HCT116 (cell line): Measurements from ENCODE around the gene ADGRV1. TPM values are rescaled to one million over a fixed set of nuclear protein-coding genes. Genes with fewer than 3 reads are reported as not detected.

Source experiments
- ATAC-seq: fragments of 200-7000 bp; cut with Tn5 transposase; 2 replicates; pipeline ENCODE4 v1.9.1; 2020; ENCODE audit warnings: mild to moderate bottlenecking, moderate library complexity
- BruUV-seq: library from RNA; stranded (reverse); fragments of 400-500 nt; replicated peaks from 2 replicates; lab custom pipeline; 2021; lab: Mats Ljungman, UMichigan
- CTCF ChIA-PET: fragments of 300-600 bp; sonication (Branson Sonifier 250); formaldehyde crosslinking; loops from one replicate; lab custom pipeline; 2021; ENCODE audit warnings: antibody characterized with exemption; lab: Charles Lee
- POLR2A ChIA-PET: fragments of 300-600, 350-600 bp; sonication (Branson Sonifier 250); formaldehyde crosslinking; loops from one replicate; lab custom pipeline; 2021; ENCODE audit warnings: antibody characterized with exemption; lab: Charles Lee
- RAD21 ChIA-PET, 2 experiments: fragments of 300-600 bp; sonication (Branson Sonifier 250); formaldehyde crosslinking; loops; one replicate each; lab custom pipeline; 2023; ENCODE audit warnings: low total read pairs in 2 of 2; ENCODE audit not compliant: uncharacterized antibody in 2 of 2, unreplicated experiment in 2 of 2, low non-redundant PET in 1 of 2; lab: Charles Lee
- DNase-seq: peaks from one replicate; pipeline ENCODE4 v3.0.0-alpha.2; 2010; ENCODE audit warnings: low read depth, low spot score
- H2AFZ ChIP-seq: fragments of 200-600 bp; shearing (Covaris generic), sonication (generic); 2 replicates; pipeline ENCODE4 v1.6.1; 2017; ENCODE audit warnings: low read depth, mixed run types, mixed read lengths, antibody characterized with exemption, low read length; ENCODE audit not compliant: poor library complexity, severe bottlenecking
- H3K27ac ChIP-seq: 2 replicates; pipeline ENCODE4 v1.5.1; 2012; ENCODE audit warnings: low read depth, low read length
- H3K27me3 ChIP-seq: fragments of 200-600 bp; sonication (generic); 2 replicates; pipeline ENCODE4 v1.6.1; 2016; ENCODE audit warnings: mixed run types, low read length, mixed read lengths; ENCODE audit not compliant: insufficient read depth
- H3K36me3 ChIP-seq, 2 experiments: fragments of 200-500 bp in 1 of 2; fragments of 200-600 bp in 1 of 2; sonication (Bioruptor generic) in 1 of 2; sonication (generic) in 1 of 2; 2 replicates each; pipeline versions ENCODE4 v1.5.1 to v1.6.1; 2014 to 2016; ENCODE audit warnings: low read length in 2 of 2, inconsistent platforms in 1 of 2, mixed read lengths in 1 of 2, mixed run types in 1 of 2; ENCODE audit not compliant: insufficient read depth in 2 of 2, control insufficient read depth in 1 of 2
- H3K4me1 ChIP-seq, 2 experiments: fragments of 200-600 bp in 1 of 2; sonication (generic) in 1 of 2; 2 replicates each; pipeline versions ENCODE4 v1.5.1 to v1.6.1; 2012 to 2017; ENCODE audit warnings: low read length in 2 of 2, inconsistent platforms in 1 of 2, mild to moderate bottlenecking in 1 of 2, mixed read lengths in 1 of 2, mixed run types in 1 of 2, moderate library complexity in 1 of 2; ENCODE audit not compliant: insufficient read depth in 2 of 2, control insufficient read depth in 1 of 2
- H3K4me2 ChIP-seq: fragments of 200-600 bp; sonication (generic); 2 replicates; pipeline ENCODE4 v1.6.1; 2017; ENCODE audit warnings: mixed run types, low read length, mixed read lengths
- H3K4me3 ChIP-seq, 2 experiments: fragments of 200-600 bp in 1 of 2; sonication (generic) in 1 of 2; replicated peaks in 1 of 2; 2 replicates each; pipeline ENCODE4 v1.5.1; 2011 to 2016; ENCODE audit warnings: low read length in 2 of 2, control low read depth in 1 of 2, low read depth in 1 of 2, mild to moderate bottlenecking in 1 of 2, mixed read lengths in 1 of 2, mixed run types in 1 of 2
- H3K79me2 ChIP-seq: fragments of 200-600 bp; sonication (generic); 2 replicates; pipeline ENCODE4 v1.6.1; 2017; ENCODE audit warnings: mild to moderate bottlenecking, mixed run types, low read length, moderate library complexity, mixed read lengths; ENCODE audit not compliant: insufficient read depth
- H3K9ac ChIP-seq: fragments of 200-600 bp; sonication (generic); 2 replicates; pipeline ENCODE4 v1.6.1; 2016; ENCODE audit warnings: low read length, mixed read lengths
- H3K9me2 ChIP-seq: fragments of 200-600 bp; sonication (generic), shearing (Covaris generic); 2 replicates; pipeline ENCODE4 v1.6.1; 2017; ENCODE audit warnings: mixed run types, mild to moderate bottlenecking, moderate library complexity; ENCODE audit not compliant: insufficient read depth
- H3K9me3 ChIP-seq, 2 experiments: fragments of 200-500 bp in 1 of 2; fragments of 200-600 bp in 1 of 2; sonication (Bioruptor generic) in 1 of 2; sonication (generic) in 1 of 2; 2 replicates each; pipeline ENCODE4 v1.6.1; 2014 to 2017; ENCODE audit warnings: low read length in 2 of 2, mixed read lengths in 2 of 2, inconsistent platforms in 1 of 2, low read depth in 1 of 2, mild to moderate bottlenecking in 1 of 2, mixed run types in 1 of 2, moderate library complexity in 1 of 2; ENCODE audit not compliant: control insufficient read depth in 1 of 2, insufficient read depth in 1 of 2
- H4K20me1 ChIP-seq: fragments of 200-600 bp; sonication (generic), shearing (Covaris generic); 2 replicates; pipeline ENCODE4 v1.6.1; 2017; ENCODE audit warnings: mixed run types, mild to moderate bottlenecking, moderate library complexity; ENCODE audit not compliant: insufficient read depth
- CEBPB ChIP-seq: IDR thresholded peaks from 2 replicates; pipeline ENCODE4 v1.6.1; 2012; ENCODE audit warnings: low read depth
- CTCF ChIP-seq, 3 experiments: fragments of 200-600 bp in 1 of 3; sonication (generic) in 1 of 3; IDR thresholded peaks in 2 of 3; conservative IDR thresholded peaks in 1 of 3; 2 replicates each; pipeline ENCODE4 v1.5.1; 2012 to 2017; ENCODE audit warnings: low read depth in 2 of 3, low read length in 2 of 3, antibody characterized with exemption in 1 of 3, borderline replicate concordance in 1 of 3, control low read depth in 1 of 3, mild to moderate bottlenecking in 1 of 3, mixed read lengths in 1 of 3, mixed run types in 1 of 3, moderate library complexity in 1 of 3; ENCODE audit not compliant: insufficient read depth in 1 of 3
- EGR1 ChIP-seq: IDR thresholded peaks from 2 replicates; pipeline ENCODE4 v1.6.1; 2012; ENCODE audit warnings: low read depth
- ELF1 ChIP-seq: IDR thresholded peaks from 2 replicates; pipeline ENCODE4 v1.6.1; 2012; ENCODE audit warnings: low read depth, borderline replicate concordance
- EZH2 ChIP-seq: fragments of 200-600 bp; sonication (generic); IDR thresholded peaks from 2 replicates; pipeline ENCODE4 v1.6.1; 2017; ENCODE audit warnings: antibody characterized with exemption, mixed run types
- EZH2phosphoT487 ChIP-seq: fragments of 200-600 bp; IDR thresholded peaks from 2 replicates; pipeline ENCODE4 v1.6.1; 2018; ENCODE audit warnings: antibody characterized with exemption, borderline replicate concordance
- FOSL1 ChIP-seq: IDR thresholded peaks from 2 replicates; pipeline ENCODE4 v1.6.1; 2012; ENCODE audit warnings: low read depth
- JUND ChIP-seq: IDR thresholded peaks from 2 replicates; pipeline ENCODE4 v1.6.1; 2012
- MAX ChIP-seq: IDR thresholded peaks from 2 replicates; pipeline ENCODE4 v1.6.1; 2012
- POLR2A ChIP-seq: IDR thresholded peaks from 2 replicates; pipeline ENCODE4 v1.7.0; 2011; ENCODE audit warnings: borderline replicate concordance; ENCODE audit not compliant: insufficient read depth, insufficient read length; ENCODE audit errors: extremely low read depth
- POLR2AphosphoS5 ChIP-seq: IDR thresholded peaks from 2 replicates; pipeline ENCODE4 v1.6.1; 2011; ENCODE audit warnings: mild to moderate bottlenecking, low read depth, low read length, moderate library complexity
- SIN3A ChIP-seq: IDR thresholded peaks from 2 replicates; pipeline ENCODE4 v1.6.1; 2012; ENCODE audit warnings: low read depth
- SRF ChIP-seq: IDR thresholded peaks from 2 replicates; pipeline ENCODE4 v1.6.1; 2012; ENCODE audit warnings: low read depth
- YY1 ChIP-seq: IDR thresholded peaks from 2 replicates; pipeline ENCODE4 v1.6.1; 2011; ENCODE audit warnings: low read length, low read depth, moderate library complexity, mild to moderate bottlenecking; ENCODE audit not compliant: insufficient replicate concordance; ENCODE audit errors: extremely low read depth
- ZBTB33 ChIP-seq: IDR thresholded peaks from 2 replicates; pipeline ENCODE4 v1.6.1; 2011; ENCODE audit warnings: mild to moderate bottlenecking, low read length, moderate library complexity; ENCODE audit not compliant: insufficient replicate concordance; ENCODE audit errors: extremely low read depth
- ZFX ChIP-seq: fragments of 450-650 bp; IDR thresholded peaks from 2 replicates; pipeline ENCODE4 v1.6.1; 2017
- ZNF274 ChIP-seq: fragments of 200-500 bp; sonication (Bioruptor generic); IDR thresholded peaks from 2 replicates; pipeline ENCODE4 v1.6.1; 2014; ENCODE audit warnings: mild to moderate bottlenecking, low read depth, low read length, inconsistent platforms
- intact Hi-C: fragments of 100-400 bp; cut with micrococcal nuclease; formaldehyde crosslinking; loops from 2 replicates; pipeline ENCODE4 v1.10.0; 2022
- total RNA-seq: library from RNA; stranded (reverse); gene quantifications from one replicate; pipeline ENCODE4 v1.2.1, GENCODE V29; 2021; ENCODE audit not compliant: unreplicated experiment

The ADGRV1 gene
- total RNA-seq, 1 experiment from 2014 or later, result 6.0 TPM

- BruUV-seq, result no TSS peak
- ChIA-PET POLR2A (no interaction called here), CTCF (no interaction called here)
These were observed 469.0 kb downstream of the ADGRV1 start for GRCh38 chr5:91027405-91028139.

More at GRCh38 chr5:91027405-91028139, 469.0 kb downstream of the ADGRV1 start:
- DNase-seq, result no peak
- Histone ChIP-seq H3K36me3 (no peaks in the 10 kb centered on the region), H3K4me1 (no peaks in the 10 kb centered on the region), H3K9me3 (no peaks in the 10 kb centered on the region), H2AFZ (no peak overlapping the region), H3K27me3 (no peaks in the 10 kb centered on the region), H3K9ac (no peak overlapping the region), H3K4me2 (no peak overlapping the region), H3K4me3 (no peak overlapping the region), H3K9me2 (no peaks in the 10 kb centered on the region), H3K79me2 (no peaks in the 10 kb centered on the region), H4K20me1 (no peaks in the 10 kb centered on the region), H3K27ac (no peak overlapping the region)
- intact Hi-C loops, result no loop called here
- TF ChIP-seq SIN3A (no peak), ZNF274 (no peak), EZH2 (no peak), JUND (no peak), POLR2AphosphoS5 (no peak), ZFX (no peak), YY1 (no peak), MAX (no peak), CEBPB (no peak), EZH2phosphoT487 (no peak), FOSL1 (no peak), EGR1 (no peak), ELF1 (no peak), POLR2A (no peak), ZBTB33 (no peak), CTCF (IDR thresholded peaks at IDR 0.05 in 2 of 3, conservative IDR thresholded peaks at IDR 0.05 in 1 of 3; ENCODE audit: borderline replicate concordance in 1 of 3, insufficient read depth in 1 of 3, low read depth in 2 of 3, low read length in 2 of 3) (no peak), SRF (no peak)
- RAD21 ChIA-PET, result no interaction called here
- ATAC-seq, result no peak
